GM19023 (cell line): ENCODE results near the gene NRAS.

Experiments
- ATAC-seq: cut with Tn5 transposase; IDR thresholded peaks from one replicate; pipeline ENCODE4 v1.9.1; 2021; ENCODE audit warnings: mild to moderate bottlenecking, moderate library complexity; ENCODE audit not compliant: unreplicated experiment

Gene NRAS

GRCh38 chr1:114728553-114728952 is 12.0 kb upstream of the NRAS start:
- ATAC-seq = no peak

- no peak for ATAC-seq
Observed at GRCh38 chr1:114725230-114725629, 8.7 kb upstream of the NRAS start.

GRCh38 chr1:114723915-114724314 is 7.3 kb upstream of the NRAS start:
- ATAC-seq = no peak

GRCh38 chr1:114723457-114723856 is 6.9 kb upstream of the NRAS start:
- ATAC-seq = no peak

GRCh38 chr1:114720492-114720891 is 3.9 kb upstream of the NRAS start:
- no peak for ATAC-seq

- no peak for ATAC-seq
Observed at GRCh38 chr1:114719424-114719787, 2.8 kb upstream of the NRAS start.

- no peak for ATAC-seq
Observed at GRCh38 chr1:114718661-114719423, 2.3 kb upstream of the NRAS start.

GRCh38 chr1:114715952-114716303 is 643 bp downstream of the NRAS start:
- ATAC-seq = no peak

- no peak for ATAC-seq
Observed at GRCh38 chr1:114712977-114713376, 3.6 kb downstream of the NRAS start.

GRCh38 chr1:114710360-114710759 is 6.2 kb downstream of the NRAS start:
- no peak for ATAC-seq

GRCh38 chr1:114707604-114708003 is 9.0 kb downstream of the NRAS start:
- ATAC-seq = no peak

- peak; percentile 36 for ATAC-seq
Observed at GRCh38 chr1:114703242-114703641, 13.3 kb downstream of the NRAS start.

GRCh38 chr1:114702737-114703136 is 13.8 kb downstream of the NRAS start:
- no peak for ATAC-seq

- ATAC-seq = no peak
Observed at GRCh38 chr1:114701931-114702330, 14.6 kb downstream of the NRAS start.

GRCh38 chr1:114700036-114700600 is 16.5 kb downstream of the NRAS start:
- no peak for ATAC-seq

- ATAC-seq = no peak
Observed at GRCh38 chr1:114696810-114697209, 19.8 kb downstream of the NRAS start.

- no peak for ATAC-seq
Observed at GRCh38 chr1:114695430-114696058, 21.0 kb downstream of the NRAS start, which contains the start of gene AMPD1. Gene AMPD1 (minus strand): TSS chr1:114695546. CDS start chr1:114695471, 75 bp downstream.

- no peak for ATAC-seq
Observed at GRCh38 chr1:114694540-114695310, 21.8 kb downstream of the NRAS start.

- no peak for ATAC-seq
Observed at GRCh38 chr1:114692947-114693346, 23.6 kb downstream of the NRAS start.

- no peak for ATAC-seq
Observed at GRCh38 chr1:114691061-114691460, 25.5 kb downstream of the NRAS start.

GRCh38 chr1:114690148-114690547 is 26.4 kb downstream of the NRAS start:
- ATAC-seq = no peak

- ATAC-seq = no peak
Observed at GRCh38 chr1:114688526-114688925, 28.0 kb downstream of the NRAS start.
